ENCODE results near the gene HHLA2.

GRCh38 chr3:108329508-108329907 lies 33.2 kb downstream of the HHLA2 start:
- TF ChIP-seq TEAD4 (IDR thresholded peaks at IDR 0.05; ENCODE audit: low read depth, low read length), result no peak
- TF ChIP-seq, protein P1, sequence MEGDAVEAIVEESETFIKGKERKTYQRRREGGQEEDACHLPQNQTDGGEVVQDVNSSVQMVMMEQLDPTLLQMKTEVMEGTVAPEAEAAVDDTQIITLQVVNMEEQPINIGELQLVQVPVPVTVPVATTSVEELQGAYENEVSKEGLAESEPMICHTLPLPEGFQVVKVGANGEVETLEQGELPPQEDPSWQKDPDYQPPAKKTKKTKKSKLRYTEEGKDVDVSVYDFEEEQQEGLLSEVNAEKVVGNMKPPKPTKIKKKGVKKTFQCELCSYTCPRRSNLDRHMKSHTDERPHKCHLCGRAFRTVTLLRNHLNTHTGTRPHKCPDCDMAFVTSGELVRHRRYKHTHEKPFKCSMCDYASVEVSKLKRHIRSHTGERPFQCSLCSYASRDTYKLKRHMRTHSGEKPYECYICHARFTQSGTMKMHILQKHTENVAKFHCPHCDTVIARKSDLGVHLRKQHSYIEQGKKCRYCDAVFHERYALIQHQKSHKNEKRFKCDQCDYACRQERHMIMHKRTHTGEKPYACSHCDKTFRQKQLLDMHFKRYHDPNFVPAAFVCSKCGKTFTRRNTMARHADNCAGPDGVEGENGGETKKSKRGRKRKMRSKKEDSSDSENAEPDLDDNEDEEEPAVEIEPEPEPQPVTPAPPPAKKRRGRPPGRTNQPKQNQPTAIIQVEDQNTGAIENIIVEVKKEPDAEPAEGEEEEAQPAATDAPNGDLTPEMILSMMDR (IDR thresholded peaks at IDR 0.05; ENCODE audit: control extremely low read depth in 1 of 3, insufficient read depth in 1 of 3, low read depth in 1 of 3, low read length in 3 of 3), result no peak
- no peak for TF ChIP-seq ATF3 (IDR thresholded peaks at IDR 0.05; ENCODE audit: insufficient read depth, low read depth, low read length)
- TF ChIP-seq POLR2A (IDR thresholded peaks at IDR 0.05; ENCODE audit: control extremely low read depth in 1 of 2, low read depth in 2 of 2, low read length in 2 of 2), result no peak
- TF ChIP-seq FOSL1 (IDR thresholded peaks at IDR 0.05; ENCODE audit: insufficient read depth, low read depth, low read length), result no peak
- no peak for TF ChIP-seq RAD21 (IDR thresholded peaks at IDR 0.05 in 1 of 2, conservative IDR thresholded peaks at IDR 0.05 in 1 of 2; ENCODE audit: low read depth in 2 of 2, low read length in 2 of 2)
- no peak for TF ChIP-seq ZNF274 (IDR thresholded peaks at IDR 0.05; ENCODE audit: borderline replicate concordance, extremely low read depth, low read length)
- no peak for TF ChIP-seq GTF2F1 (IDR thresholded peaks at IDR 0.05; ENCODE audit: borderline replicate concordance, low read depth, low read length)
- no peak for TF ChIP-seq TAF1 (IDR thresholded peaks at IDR 0.05; ENCODE audit: low read depth, low read length)
- no peak for TF ChIP-seq POLR2AphosphoS5 (IDR thresholded peaks at IDR 0.05; ENCODE audit: low read depth, low read length)
- no peak for TF ChIP-seq NRF1 (IDR thresholded peaks at IDR 0.05; ENCODE audit: low read depth, low read length)
- no peak for TF ChIP-seq KDM1A (IDR thresholded peaks at IDR 0.05; ENCODE audit: borderline replicate concordance, low read length)
